Stimulated activated effector memory CD8-positive, alpha-beta T cell treated with anti-CD3 and anti-CD28 coated beads, Interleukin-12 subunit alpha, Interleukin-12 subunit beta, amount 100 ng/mL, for 72 hours (primary cell): ENCODE measurements around the gene COL9A3.
"Not testable (repeated sequence)": the region's sequence is repeated elsewhere in the genome, so short reads cannot be mapped to it uniquely, and the experiment has no call there.

Experiments used
- ATAC-seq: fragments of 150-1000 bp; cut with Tn5 transposase; 2 replicates; pipeline ENCODE4 v1.10.0; 2021
- DNase-seq, 2 donors: peaks; one replicate each; pipeline ENCODE4 v3.0.0; 2021 to 2022; ENCODE audit warnings: low spot score in 2 of 2
- H3K27ac Mint-ChIP-seq: one replicate; pipeline ENCODE4 v1.8.0; 2022; ENCODE audit warnings: mild to moderate bottlenecking, mixed read lengths
- H3K36me3 Mint-ChIP-seq: one replicate; pipeline ENCODE4 v1.8.0; 2022; ENCODE audit warnings: mild to moderate bottlenecking, mixed read lengths
- H3K4me1 Mint-ChIP-seq: one replicate; pipeline ENCODE4 v1.8.0; 2022; ENCODE audit warnings: mixed read lengths
- H3K4me3 Mint-ChIP-seq: one replicate; pipeline ENCODE4 v1.8.0; 2022; ENCODE audit warnings: mild to moderate bottlenecking, mixed read lengths
- H3K9me3 Mint-ChIP-seq: one replicate; pipeline ENCODE4 v1.8.0; 2022; ENCODE audit warnings: mixed read lengths

The COL9A3 gene

DNA sequence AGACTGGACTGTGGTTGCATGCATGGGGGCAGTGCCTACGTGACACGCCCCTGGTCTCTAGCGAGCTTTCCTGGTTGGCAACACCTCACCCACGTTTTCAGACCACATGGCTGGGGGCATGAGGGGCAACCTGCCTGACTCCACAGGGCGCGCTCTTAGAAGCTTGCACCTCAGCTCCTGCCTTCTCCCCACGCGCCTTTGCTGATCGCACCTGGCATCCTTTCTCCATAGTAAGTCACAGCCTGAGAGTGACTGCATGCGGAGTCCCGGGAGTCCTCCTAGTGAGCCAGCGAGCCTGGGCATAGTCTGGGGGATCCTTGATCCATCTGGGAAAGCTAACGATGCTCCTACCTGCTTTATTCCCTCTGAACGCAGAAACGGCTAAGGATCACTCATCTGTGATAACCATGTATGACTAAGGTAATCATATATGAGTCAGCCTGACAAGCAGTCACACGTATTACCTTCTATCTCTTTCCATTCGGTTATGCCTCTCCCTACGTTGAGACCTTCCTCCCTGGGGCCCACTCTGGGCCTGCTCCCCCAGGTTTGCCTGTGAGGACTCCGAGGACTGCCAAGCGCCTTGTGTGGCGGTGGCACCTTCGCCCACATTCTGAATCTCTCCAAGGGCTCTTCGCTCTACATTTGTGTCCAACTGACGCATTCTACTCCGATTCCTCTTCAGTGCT lies 40.2 kb downstream of the COL9A3 start:
- Mint-ChIP-seq H3K27ac (no peak overlapping the region), H3K9me3 (no peaks in the 10 kb centered on the region), H3K4me1 (peaks cover 11% of the 10 kb centered on the region), H3K36me3 (peaks cover 21% of the 10 kb centered on the region), H3K4me3 (no peak overlapping the region)
- ATAC-seq, result no peak
- no peak for DNase-seq

GRCh38 chr20:62858058-62858830 lies 41.4 kb downstream of the COL9A3 start:
- DNase-seq, result no peak

DNA sequence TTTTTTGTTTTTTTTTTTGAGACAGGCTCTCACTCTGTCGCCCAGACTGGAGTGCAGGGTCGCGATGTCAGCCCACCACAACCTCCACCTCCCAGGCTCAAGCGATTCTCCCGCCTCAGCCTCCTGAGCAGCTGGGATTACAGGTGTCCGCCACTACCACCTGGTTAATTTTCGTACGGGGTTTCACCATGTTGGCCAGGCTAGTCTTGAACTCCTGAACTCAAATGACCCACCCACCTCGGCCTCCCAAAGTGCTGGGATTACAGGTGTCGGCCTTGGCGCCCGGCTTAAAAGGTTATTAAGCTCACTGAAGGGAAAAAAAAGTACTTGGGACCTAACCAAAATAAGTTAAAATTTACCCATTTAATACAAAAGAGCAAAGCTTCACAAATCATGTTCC lies 42.9 kb downstream of the COL9A3 start:
- DNase-seq, result no peak
- peaks cover 13% of the 10 kb centered on the region for H3K4me1 Mint-ChIP-seq
- ATAC-seq, result no peak
- peaks cover 15% of the 10 kb centered on the region for H3K36me3 Mint-ChIP-seq
- H3K27ac Mint-ChIP-seq, result no peak overlapping the region
- H3K9me3 Mint-ChIP-seq, result no peaks in the 10 kb centered on the region
- H3K4me3 Mint-ChIP-seq, result peak overlapping the region; percentile 50

More at GRCh38 chr20:62858058-62858830, 41.4 kb downstream of the COL9A3 start:
- H3K27ac Mint-ChIP-seq, result no peak overlapping the region
- peaks cover 13% of the 10 kb centered on the region for H3K4me1 Mint-ChIP-seq
- no peak overlapping the region for H3K4me3 Mint-ChIP-seq
- H3K9me3 Mint-ChIP-seq, result no peaks in the 10 kb centered on the region
- peaks cover 15% of the 10 kb centered on the region for H3K36me3 Mint-ChIP-seq
- no peak for ATAC-seq

DNA sequence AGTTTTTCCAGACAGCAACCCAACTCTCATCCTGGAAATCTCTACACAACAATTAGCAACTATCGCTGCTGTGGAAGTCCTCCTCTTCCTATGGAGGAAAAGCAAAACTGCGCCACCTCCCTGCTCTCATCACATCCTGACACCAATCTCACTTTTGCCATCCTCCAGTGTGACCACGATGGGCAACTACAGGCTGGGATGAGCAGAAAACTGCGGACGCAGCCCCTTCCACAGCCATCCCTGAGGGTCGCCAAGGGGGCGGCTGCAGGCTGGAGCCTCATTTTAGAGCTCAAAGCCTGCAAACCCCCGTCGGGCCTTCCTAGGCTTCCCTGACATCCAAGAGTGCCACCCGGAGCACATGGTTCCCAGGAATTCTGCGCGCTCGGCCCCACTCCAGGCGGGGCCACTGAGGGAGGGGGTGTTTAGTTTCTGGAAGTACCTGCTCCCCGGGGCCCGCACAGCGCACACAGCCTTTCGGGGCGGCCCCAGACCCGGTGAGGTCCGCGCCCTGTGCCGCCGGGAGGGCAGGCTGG lies 43.6 kb downstream of the COL9A3 start:
- peaks cover 13% of the 10 kb centered on the region for H3K4me1 Mint-ChIP-seq
- peak; percentile 1 for ATAC-seq
- H3K4me3 Mint-ChIP-seq, result peak overlapping the region; percentile 50
- peaks cover 15% of the 10 kb centered on the region for H3K36me3 Mint-ChIP-seq
- no peak overlapping the region for H3K27ac Mint-ChIP-seq
- H3K9me3 Mint-ChIP-seq, result no peaks in the 10 kb centered on the region
- no peak for DNase-seq

GRCh38 chr20:62860924-62861691 lies 44.3 kb downstream of the COL9A3 start:
- peaks cover 15% of the 10 kb centered on the region for H3K36me3 Mint-ChIP-seq
- peak; percentile 67 for ATAC-seq
- DNase-seq, result peak; percentile 27 to 69
- H3K27ac Mint-ChIP-seq, result no peak overlapping the region
- peaks cover 13% of the 10 kb centered on the region for H3K4me1 Mint-ChIP-seq
- peak overlapping the region; percentile 50 for H3K4me3 Mint-ChIP-seq
- H3K9me3 Mint-ChIP-seq, result no peaks in the 10 kb centered on the region

DNA sequence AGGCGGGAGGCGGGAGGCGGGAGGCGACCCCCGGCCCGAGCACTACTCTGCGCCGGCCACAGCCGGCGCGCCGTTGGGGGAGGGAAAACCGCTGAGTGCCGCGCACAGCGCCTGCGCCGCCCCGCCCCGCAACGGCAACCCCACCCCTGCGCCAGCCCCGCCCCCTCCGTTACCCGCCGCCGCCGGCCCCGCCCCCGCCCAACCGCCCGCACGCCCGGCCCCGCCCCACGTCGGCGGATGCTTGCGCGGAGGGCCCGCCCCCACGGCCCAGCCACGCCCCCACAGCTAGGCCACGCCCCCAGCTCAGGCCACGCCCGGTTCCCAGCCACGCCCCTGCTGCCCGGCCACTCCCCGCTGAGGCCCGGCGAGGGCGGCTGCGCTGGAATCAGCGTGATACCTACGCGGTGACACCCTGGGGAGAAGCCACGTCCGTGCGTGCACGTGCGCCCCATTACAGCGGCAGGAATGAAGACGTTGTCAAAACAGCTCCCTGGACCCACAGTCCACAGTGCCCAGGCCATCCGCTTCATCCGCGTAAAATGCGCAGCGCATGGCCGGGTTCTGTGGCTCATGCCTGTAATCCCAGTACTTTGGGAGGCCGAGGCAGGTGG lies 45.0 kb downstream of the COL9A3 start, which contains the start of gene TCFL5:
TSS of gene TCFL5 (minus strand) at position 97 of the 611 bp plus-strand sequence. CDS start 152 bp downstream, outside the sequence.
- peaks cover 8% of the 10 kb centered on the region for H3K36me3 Mint-ChIP-seq

GRCh38 chr20:62864207-62864606 lies 47.4 kb downstream of the COL9A3 start:
- H3K27ac Mint-ChIP-seq, result no peak overlapping the region
- no peak for DNase-seq
- no peak overlapping the region for H3K4me3 Mint-ChIP-seq

More for the DNA sequence above, 45.0 kb downstream of the COL9A3 start, which contains the start of gene TCFL5:
- peak; percentile 100 for DNase-seq
- Mint-ChIP-seq H3K4me1 (peaks cover 13% of the 10 kb centered on the region), H3K4me3 (peak within 1 kb of the TSS; percentile 50), H3K27ac (no peak within 1 kb of the TSS), H3K9me3 (no peaks in the 10 kb centered on the region)
- ATAC-seq, result peak; percentile 92

DNA sequence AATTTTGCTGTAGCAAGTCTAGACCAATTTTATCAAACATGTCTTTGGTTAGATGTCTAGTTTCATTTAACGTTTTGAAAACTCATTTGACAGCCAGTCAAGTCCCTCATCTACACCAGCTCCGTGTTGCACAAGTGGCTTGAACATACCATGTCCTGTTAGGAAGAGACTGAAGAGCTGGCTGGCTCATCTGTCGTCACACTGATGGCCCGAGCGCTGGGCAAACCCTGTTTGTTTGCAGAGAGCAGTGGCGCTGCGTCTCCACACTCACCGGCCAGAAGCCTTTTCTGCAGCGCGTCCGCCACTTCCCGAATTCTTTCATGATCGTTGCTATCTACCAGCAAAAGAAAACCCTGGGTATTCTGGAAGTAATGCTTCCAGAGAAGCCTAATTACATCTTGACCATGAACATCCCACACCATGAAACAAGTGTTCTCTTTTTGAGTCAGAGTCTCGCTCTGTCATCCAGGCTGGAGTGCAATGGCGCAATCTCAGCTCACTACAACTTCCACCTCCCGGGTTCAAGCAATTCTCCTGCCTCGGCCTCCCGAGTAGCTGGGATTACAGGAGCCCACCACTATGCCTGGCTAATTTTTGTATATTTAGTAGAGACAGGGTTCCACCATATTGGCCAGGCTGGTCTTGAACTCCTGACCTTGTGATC lies 55.5 kb downstream of the COL9A3 start:
- H3K4me1 Mint-ChIP-seq, result peaks cover 34% of the 10 kb centered on the region

More at GRCh38 chr20:62864207-62864606, 47.4 kb downstream of the COL9A3 start:
- peaks cover 6% of the 10 kb centered on the region for H3K4me1 Mint-ChIP-seq
- no peak for ATAC-seq
- peaks cover 4% of the 10 kb centered on the region for H3K36me3 Mint-ChIP-seq
- no peaks in the 10 kb centered on the region for H3K9me3 Mint-ChIP-seq

DNA sequence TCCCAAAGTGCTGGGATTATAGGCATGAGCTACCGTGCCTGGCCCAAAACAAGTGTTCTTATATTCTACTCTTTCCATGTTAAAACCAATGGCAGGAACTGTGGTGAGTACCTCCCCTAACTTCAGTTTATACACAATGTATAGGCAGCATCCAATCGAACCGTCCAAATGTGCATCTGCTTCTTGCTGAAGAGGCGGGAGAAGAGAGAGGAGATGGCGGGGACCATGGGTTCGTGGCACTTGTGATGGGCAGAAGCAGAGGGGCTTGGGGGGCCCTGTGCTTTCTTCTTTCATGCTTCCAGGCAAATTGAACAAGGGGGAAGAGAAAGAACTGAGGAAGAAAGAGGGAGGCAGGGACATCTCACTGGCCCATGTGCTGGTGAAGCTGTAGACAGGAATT lies 56.0 kb downstream of the COL9A3 start:
- ATAC-seq (no peak), DNase-seq (no peak)
- peaks cover 34% of the 10 kb centered on the region for H3K4me1 Mint-ChIP-seq
- no peaks in the 10 kb centered on the region for H3K9me3 Mint-ChIP-seq
- no peak overlapping the region for H3K27ac Mint-ChIP-seq
- H3K4me3 Mint-ChIP-seq, result no peak overlapping the region
- peaks cover 7% of the 10 kb centered on the region for H3K36me3 Mint-ChIP-seq

More for the DNA sequence above, 55.5 kb downstream of the COL9A3 start:
- DNase-seq, result no peak
- ATAC-seq, result no peak
- Mint-ChIP-seq H3K9me3 (no peaks in the 10 kb centered on the region), H3K4me3 (no peak overlapping the region), H3K27ac (no peak overlapping the region), H3K36me3 (peaks cover 7% of the 10 kb centered on the region)

DNA sequence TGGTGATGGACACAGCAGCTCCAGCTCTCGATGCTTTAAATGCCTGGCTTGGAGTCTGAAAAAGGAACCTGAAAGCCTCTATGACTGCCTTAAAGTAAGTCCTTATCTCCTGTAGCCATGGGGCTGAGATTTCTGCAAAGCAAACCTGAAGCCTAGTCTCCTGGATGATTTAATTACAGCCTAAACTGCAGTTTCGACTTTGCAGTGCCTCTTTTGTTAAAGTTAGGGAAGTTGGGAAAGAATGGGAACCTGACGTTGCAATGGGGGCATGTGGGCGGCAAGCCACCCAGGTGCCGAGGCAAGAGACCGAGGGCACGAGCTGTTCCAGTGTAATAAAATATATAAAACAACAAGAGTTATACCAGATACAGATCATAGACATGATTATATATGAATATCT lies 56.4 kb downstream of the COL9A3 start:
- Mint-ChIP-seq H3K4me1 (peaks cover 34% of the 10 kb centered on the region), H3K4me3 (no peak overlapping the region), H3K9me3 (no peaks in the 10 kb centered on the region), H3K36me3 (peaks cover 7% of the 10 kb centered on the region), H3K27ac (peak overlapping the region; percentile 60)
- DNase-seq (no peak), ATAC-seq (no peak)

DNA sequence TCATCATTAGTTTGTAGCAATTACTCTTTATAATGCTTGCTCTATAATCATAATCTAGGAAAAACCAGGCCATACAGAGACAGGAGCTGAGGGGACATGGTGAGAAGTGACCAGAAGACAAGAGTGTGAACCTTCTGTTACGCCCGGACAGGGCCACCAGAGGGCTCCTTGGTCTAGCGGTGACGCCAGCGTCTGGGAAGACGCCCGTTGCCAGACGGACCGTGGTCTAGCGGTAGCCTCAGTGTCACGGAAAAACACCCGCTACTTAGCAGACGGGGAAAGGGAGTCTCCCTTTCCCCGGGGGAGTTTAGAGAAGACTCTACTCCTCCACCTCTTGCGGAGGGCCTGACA lies 56.8 kb downstream of the COL9A3 start:
- Mint-ChIP-seq H3K4me3 (peak overlapping the region; percentile 32), H3K4me1 (peaks cover 34% of the 10 kb centered on the region), H3K27ac (peak overlapping the region; percentile 60)
- ATAC-seq, DNase-seq, H3K9me3 Mint-ChIP-seq, H3K36me3 Mint-ChIP-seq: not testable (repeated sequence)

GRCh38 chr20:62874964-62875344 lies 58.1 kb downstream of the COL9A3 start:
- no peaks in the 10 kb centered on the region for H3K9me3 Mint-ChIP-seq
- peak overlapping the region; percentile 60 for H3K27ac Mint-ChIP-seq
- no peak overlapping the region for H3K4me3 Mint-ChIP-seq
- peaks cover 34% of the 10 kb centered on the region for H3K4me1 Mint-ChIP-seq
- ATAC-seq, result no peak
- DNase-seq, result no peak
- peaks cover 7% of the 10 kb centered on the region for H3K36me3 Mint-ChIP-seq

DNA sequence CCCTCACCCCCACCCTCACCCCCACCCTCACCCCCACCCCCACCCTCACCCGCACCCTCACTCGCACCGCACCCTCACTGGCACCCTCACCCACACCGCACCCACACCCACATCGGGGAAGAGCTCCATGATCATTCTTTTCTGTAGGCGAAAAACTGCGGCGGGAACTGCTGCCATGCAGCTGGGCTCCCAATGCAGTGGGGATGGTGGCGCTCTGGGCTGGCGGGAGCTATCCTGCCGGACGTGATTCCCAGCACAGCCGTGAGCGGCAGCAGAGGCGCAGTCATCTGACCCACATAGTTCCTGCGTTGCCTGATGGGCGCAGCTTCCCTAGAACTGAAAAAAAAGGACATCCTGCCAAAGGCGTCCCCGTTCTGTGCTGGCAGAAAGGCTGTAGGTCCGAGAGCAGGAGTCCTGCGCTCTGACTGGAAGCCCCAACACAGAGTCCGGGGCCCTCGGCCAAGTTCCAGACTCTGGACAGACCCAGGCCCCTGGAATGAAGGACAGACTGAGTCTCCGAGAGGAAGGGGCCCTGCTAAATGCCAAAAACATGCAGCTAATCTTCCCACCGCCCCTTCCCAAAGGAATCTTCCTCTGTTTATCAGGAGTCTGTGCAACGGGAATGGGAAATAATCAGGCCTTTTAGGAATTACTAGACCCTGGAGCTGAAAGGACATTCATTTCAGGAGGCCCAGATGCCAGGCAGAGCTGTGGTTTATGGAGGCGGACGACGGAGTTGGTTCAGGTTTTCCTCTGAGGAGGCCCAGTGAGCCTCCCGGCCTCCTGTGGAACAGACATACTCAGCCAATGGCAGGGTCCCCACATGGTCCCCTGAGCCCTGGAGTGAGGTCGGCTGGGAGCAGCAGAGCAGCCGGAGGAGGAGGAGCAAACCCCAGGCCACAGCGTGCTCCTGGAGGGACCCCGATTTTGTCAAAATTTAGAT lies 58.8 kb downstream of the COL9A3 start:
- Mint-ChIP-seq H3K9me3 (no peaks in the 10 kb centered on the region), H3K27ac (peak overlapping the region; percentile 87), H3K4me3 (no peak overlapping the region), H3K4me1 (peaks cover 34% of the 10 kb centered on the region), H3K36me3 (peaks cover 7% of the 10 kb centered on the region)
- DNase-seq (no peak), ATAC-seq (peak; percentile 33)
